HG02943 (cell line): ENCODE measurements around the gene PRPSAP2.
"Not testable (repeated sequence)": the region's sequence is repeated elsewhere in the genome, so short reads cannot be mapped to it uniquely, and the experiment has no call there.

Experiments
- ATAC-seq: cut with Tn5 transposase; IDR thresholded peaks from one replicate; pipeline ENCODE4 v1.9.1; 2021; ENCODE audit warnings: mild to moderate bottlenecking, low read depth, moderate library complexity; ENCODE audit not compliant: unreplicated experiment

PRPSAP2 gene

GRCh38 chr17:18888766-18889290 is 30.9 kb downstream of the PRPSAP2 start:
- ATAC-seq, result no peak

GRCh38 chr17:18889658-18890057 is 31.7 kb downstream of the PRPSAP2 start:
- no peak for ATAC-seq

DNA sequence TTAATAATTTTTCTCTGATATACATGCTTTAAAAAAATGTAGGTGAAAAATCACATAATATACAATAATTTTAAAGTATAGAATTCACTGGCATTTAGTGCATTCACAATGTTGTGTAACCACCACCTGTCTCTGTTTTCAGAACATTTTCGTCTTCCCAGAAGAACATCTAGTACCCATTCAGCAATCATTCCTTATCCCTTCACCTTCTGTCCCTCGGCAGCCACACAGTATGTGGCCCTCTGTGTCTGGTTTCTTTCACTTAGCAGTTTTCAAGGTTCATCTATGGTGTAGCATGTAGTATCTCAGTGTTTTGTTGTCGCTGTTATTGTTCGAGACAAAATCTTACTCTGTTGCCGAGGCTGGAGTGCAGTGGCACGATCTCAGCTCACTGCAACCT is 33.6 kb downstream of the PRPSAP2 start:
- no peak for ATAC-seq

DNA sequence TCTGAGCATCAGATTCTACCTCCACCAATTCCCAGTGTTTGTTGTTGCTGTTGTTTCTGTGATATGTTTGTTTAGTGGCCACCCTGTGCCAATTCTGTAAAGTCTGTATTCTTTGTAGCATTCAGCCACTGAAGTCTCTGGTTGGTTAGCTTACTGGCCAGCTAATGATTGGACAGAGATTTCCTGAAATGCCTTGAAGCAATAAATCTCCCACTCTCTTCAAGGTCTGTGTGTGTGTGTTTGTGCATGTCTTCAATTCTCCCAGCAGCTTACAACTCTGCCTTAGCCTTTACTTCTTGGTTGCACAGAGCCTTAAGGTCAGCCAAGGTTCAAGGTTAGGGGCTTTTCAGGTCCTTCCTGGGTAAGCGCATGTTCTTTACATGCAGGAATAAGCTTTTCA is 38.2 kb downstream of the PRPSAP2 start:
- no peak for ATAC-seq

- ATAC-seq, result no peak
These were observed 39.0 kb downstream of the PRPSAP2 start for GRCh38 chr17:18896947-18897346.

- ATAC-seq, result no peak
These were observed 46.6 kb downstream of the PRPSAP2 start for GRCh38 chr17:18904482-18904881.

DNA sequence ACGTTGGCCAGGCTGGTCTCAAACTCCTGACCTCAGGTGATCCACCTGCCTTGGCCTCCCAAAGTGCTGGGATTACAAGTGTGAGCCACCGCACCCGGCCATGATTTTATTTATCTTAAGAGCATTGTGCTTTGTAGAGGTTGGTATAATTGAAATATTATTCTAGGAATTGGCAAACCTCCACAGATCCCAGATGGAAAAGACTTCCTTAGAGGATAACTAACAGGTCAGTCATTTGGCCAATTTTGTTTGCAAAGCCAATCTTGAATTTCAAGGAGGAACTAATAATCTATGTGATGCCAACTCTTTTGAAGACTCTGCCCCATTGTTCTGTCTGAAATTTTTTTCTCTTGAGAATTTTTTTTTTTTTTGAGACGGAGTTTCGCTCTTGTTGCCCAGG is 47.3 kb downstream of the PRPSAP2 start:
- ATAC-seq, result no peak

GRCh38 chr17:18910326-18910725 is 52.4 kb downstream of the PRPSAP2 start:
- no peak for ATAC-seq

- ATAC-seq, result no peak
These were observed 53.0 kb downstream of the PRPSAP2 start for GRCh38 chr17:18910881-18911280.

DNA sequence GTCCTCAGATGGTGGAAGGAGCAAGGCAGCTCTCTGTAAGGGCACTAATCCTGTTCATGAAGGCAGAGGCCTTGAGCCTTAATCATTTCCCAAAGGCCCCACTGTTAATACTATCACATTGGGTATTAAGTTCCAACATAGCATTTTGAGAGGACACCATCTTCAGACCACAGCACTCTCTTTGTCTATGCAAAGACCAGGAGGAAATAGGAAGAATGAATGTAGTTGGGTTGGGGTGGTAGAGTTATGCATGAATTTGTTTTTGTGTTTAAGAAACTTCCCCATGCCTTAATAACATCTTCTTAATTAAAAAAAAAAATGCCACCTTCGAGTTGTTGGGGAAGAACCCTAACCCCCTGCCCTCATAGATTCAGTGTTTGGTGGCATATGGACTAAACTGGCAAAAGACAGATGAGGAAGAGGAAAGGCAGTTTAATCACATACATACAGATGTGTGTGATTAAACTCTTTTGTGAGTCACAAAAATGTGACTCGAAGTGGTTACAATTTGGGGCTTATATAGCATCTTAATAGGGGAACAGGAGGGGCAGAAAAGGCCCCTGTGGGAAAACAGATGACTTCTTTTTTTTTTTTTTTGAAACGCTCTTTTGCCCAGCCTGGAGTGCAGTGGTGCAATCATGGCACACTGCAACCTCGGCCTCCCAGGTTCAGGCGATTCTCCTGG is 59.0 kb downstream of the PRPSAP2 start:
- no peak for ATAC-seq

DNA sequence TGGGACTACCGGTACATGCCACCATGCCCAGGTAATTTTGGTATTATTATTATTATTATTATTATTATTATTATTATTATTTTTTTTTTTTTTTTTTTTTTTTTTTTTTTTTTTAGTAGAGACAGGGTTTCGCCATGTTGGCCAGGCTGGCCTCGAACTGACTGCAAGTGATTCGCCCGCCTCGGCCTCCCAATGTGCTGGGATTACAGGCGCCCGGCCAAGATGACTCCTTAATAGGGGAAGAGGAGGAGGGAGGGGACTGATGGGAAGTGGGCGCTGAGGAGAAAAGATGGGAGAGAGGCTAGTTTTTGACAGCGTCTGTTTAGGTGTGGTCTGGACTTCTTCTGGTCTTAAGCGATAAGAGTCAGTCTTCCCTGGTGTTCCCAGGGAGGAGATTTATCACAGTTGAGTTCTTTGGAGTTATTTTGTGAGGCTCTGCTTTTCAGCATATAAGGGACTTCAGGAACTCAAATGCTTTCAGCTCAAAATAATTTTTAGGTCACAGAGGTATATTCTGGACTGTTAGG is 59.6 kb downstream of the PRPSAP2 start:
- ATAC-seq, result no peak

- ATAC-seq, result no peak
These were observed 62.0 kb downstream of the PRPSAP2 start for GRCh38 chr17:18919963-18920362.

- ATAC-seq, result no peak
These were observed 63.0 kb downstream of the PRPSAP2 start for GRCh38 chr17:18920911-18921441.

- no peak for ATAC-seq
These were observed 63.6 kb downstream of the PRPSAP2 start for GRCh38 chr17:18921485-18921884.

- peak; percentile 58 for ATAC-seq
These were observed 64.1 kb downstream of the PRPSAP2 start for GRCh38 chr17:18921912-18922451.

- ATAC-seq, result not testable (repeated sequence)
These were observed 64.7 kb downstream of the PRPSAP2 start for GRCh38 chr17:18922596-18922995.

DNA sequence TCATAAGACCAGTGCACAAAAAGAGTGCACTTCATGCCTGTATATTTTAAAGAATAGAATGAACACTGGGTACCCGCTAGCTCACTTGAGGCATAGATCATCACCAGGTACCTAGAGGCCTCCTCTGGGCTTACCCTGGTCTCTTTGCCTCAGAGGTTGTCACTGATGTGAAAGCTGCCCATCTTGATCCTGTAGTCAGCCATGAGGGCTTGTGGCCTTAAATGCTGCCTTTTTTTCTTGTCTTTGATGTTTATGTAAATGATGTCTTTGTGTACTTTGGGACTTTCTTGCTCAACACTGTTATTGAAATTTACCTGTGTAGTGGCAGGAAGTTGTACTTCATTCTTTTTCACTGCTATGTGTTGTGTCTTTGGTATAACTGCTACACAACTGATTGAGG is 67.3 kb downstream of the PRPSAP2 start:
- ATAC-seq, result no peak

- no peak for ATAC-seq
These were observed 70.7 kb downstream of the PRPSAP2 start for GRCh38 chr17:18928628-18929125.

DNA sequence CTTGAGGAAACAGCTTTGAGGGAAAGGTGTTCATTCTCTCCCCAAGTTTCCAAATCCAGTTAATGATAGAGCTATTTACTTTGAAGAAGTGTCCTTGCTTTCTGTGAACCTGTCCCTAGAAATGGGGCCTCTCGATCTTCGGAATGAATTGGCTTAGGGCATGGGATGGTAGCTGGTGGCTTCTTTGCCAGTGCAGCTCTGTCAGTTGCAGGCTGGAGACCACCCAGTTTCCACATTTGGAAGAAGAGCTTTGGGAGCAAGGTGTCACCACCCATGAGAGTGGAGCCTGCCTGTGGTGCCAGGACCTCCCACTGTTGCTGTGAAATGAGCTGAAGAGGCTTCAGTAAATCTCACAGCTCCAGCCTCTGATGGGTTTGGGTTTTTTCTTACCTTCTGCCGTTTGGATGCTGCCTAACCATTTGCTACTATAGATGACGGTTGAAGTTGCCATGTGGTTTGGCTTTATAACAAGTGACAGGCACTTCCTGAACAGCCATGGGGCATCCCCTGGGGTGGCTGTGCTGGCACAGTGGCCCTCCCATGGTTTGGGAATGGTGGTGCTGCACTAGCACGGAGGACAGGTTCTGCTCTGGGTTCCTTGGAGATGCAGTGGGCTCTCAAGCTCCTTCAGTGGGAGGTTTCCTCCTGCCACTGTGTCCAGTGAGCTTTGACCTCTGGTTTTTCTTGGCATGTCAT is 74.6 kb downstream of the PRPSAP2 start:
- no peak for ATAC-seq

GRCh38 chr17:18933102-18934058 is 75.4 kb downstream of the PRPSAP2 start:
- no peak for ATAC-seq
